ENCODE measurements around the gene ETS2.
"Not testable (repeated sequence)": the region's sequence is repeated elsewhere in the genome, so short reads cannot be mapped to it uniquely, and the experiment has no call there.

Gene ETS2

DNA sequence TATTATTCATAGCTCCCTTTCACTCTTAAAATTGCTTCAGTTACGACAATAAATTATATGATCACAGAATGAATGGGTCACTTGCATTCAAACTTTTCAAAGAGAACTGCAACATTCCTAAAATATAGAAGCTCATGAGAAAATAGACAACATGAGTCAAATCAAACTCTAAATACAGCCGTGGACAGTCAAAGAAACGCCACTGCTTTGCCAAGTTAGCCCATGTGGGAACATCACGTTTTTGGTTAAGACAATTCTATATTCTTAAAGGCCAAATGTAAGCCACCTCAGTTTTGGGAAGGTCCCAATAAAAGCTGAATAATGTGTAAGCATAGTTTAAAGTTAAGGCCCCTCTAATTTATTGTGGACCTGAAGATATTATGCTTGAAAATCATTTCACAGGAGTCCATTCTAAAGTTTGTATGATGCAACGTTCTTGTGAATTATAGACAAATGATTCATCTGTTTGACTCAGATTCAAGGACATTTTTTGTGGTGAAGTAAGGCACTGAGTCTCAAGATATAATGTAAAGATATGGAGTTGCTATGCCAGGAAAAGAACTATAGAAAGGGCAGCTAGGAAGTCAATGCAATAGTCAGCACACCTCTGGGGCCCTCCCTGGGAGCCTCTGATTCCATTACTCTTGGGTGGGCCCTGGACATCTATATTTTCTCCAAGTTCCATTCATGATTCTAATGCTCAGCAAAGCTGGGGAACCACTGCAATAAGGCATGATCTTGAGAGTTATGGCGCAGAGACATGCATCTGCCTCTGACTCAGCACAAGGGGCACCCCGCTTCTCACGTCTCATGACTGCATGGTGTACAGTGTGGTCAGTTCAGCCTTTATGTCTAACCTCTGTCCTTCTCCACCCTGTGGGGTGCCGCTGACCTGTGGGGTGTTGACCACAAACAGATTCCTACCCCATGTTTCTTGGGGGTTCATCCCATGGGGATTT lies 33.9 kb downstream of the ETS2 start:
- DNase-seq: no peak

DNA sequence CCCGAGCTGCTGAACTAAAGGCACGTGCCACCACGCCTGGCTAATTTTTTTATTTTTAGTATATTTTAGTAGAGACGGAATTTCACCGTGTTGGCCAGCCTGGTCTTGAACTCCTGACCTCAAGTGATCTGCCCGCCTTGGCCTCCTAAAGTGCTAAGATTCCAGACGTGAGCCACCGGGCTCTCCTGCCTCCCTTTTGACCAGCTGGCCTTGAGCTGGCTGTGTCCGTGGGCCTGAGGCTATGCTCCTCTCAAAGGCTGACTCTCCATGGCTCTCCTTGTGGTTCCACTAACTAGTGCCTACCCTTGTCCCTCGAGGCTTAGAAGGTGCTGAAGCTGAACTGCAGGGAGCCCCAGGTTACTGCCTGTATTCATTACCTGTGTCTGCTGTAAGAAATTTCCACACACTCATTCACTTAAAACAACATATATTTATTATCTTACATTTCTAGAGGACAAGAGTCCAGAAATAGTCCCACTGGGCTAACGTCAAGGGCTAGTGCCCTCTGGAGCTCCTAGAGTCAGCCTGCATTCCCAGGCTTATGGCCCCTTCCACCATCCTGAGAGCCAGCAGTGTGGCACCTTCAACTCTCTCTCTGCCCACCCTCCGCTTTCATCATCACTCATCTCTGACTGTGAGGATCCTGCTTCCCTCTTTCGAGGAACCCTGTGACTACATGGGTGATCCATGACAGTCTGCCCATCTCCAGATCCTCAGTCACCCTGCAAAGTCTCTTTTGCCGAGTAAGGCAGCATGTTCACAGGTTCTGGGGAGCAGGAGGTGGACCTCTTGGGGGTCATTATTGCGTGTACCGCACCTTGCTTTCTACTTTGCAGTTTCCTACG lies 34.9 kb downstream of the ETS2 start:
- no peak for DNase-seq

DNA sequence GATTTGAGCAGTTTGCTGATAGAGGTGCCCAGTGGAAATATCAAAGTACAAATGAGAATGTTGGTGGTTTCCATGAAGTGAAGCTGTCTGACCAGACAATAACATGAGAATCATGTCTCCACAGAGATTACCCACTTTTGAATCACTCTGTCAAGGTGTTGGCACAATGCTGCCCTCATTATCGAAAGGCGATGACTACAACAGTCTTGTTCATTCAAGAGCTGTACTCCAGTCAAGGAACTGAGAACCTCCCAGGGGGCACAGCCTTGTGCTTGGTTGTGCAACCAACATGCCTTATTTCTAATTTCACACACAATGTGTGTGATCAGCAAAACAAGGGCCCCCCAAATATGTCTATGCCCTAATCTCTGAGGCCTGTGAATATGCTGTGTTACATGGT lies 35.7 kb downstream of the ETS2 start:
- no peak for DNase-seq

DNA sequence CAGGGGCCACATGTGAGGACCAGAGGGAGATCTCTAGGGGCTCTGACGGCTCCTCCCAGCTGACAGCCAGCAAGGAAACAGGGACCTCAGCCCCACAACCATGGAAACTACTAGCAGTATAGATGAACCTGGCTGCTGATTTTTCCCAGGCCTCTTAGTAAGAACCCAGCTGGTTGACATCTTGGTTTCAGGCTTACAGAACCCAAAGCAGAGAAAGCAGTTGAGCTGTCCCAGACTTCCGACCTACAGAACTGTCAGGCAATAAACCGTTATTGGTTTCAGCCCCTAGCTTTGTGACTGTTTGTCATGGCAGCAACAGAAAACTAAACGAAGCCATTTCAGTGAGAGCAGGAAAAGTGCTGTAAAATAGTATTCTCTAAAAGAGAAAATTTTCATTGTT lies 36.4 kb downstream of the ETS2 start:
- no peak for DNase-seq

- no peak for DNase-seq
Observed at GRCh38 chr21:38843379-38843778, 37.6 kb downstream of the ETS2 start.

DNA sequence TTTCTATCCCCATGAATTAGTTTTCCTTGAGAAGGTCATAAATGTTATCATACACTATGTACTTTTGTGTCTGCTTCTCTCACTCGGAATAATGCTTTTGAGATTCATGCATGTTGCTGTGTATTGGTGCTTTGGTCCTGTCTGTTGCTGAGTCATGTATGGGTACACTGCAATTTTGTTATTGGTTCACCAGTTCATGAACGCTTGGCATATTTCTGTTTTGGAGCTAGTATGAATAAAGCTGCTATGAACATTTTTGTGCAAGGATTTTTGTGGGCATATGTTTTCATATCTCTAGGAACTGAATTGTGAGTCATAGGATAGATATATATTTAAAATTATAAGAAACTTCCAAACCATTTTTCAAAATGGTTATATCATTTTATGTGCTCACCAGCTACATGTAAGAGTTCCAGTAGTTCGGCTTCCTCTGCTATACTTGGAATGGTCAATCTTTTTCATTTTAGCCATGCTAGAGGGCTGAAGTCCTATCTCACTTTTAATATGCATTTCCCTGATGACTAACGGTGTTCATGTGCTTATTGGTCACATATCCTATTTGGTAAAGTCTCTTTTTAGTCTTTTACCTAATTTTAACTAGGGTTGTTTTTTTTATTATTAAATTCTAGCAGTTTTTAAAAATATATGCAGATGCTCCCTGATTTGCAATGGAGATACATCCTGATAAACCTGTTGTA lies 38.2 kb downstream of the ETS2 start:
- no peak for DNase-seq

GRCh38 chr21:38845374-38845773 lies 39.6 kb downstream of the ETS2 start:
- DNase-seq: not testable (repeated sequence)

DNA sequence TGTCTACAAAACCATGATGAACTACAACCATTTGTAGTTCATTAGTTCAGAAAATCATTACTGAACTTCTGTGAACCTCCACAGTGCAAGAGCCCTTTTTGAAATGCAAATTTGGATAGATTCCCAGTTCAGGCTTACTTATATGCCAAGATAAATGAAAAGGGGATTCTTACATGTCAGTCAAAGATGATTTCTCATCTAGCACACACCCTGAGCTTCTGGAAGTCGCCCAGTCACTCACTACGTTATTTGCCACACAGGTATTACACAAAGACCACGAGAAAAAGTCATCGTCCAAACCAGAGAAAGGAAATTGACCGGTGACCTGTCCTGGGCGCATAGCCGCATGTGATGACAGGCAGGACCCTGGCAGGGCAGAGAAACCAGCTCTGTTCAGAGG lies 41.8 kb downstream of the ETS2 start:
- no peak for DNase-seq

GRCh38 chr21:38848187-38848609 lies 42.5 kb downstream of the ETS2 start:
- DNase-seq: no peak

DNA sequence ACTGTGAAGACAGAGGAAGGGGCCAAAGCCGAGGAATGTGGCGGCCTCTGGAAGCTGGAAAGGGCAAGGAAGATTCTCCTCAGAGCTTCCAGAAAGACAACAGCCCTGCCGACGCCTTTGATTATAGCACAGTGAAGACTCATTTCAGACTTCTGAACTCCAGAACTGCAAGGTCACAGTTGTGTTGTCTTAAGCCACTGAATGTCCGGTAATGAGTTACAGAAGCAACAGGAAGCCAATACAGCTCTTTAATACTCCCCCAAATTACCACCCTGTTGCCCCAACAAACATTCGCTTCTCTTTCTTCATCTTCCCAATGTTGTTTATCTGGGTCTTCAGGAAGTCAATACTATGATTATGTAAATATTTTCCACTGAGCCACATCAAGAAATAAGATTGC lies 44.0 kb downstream of the ETS2 start:
- DNase-seq: no peak

GRCh38 chr21:38850277-38850951 lies 44.7 kb downstream of the ETS2 start:
- DNase-seq: no peak

DNA sequence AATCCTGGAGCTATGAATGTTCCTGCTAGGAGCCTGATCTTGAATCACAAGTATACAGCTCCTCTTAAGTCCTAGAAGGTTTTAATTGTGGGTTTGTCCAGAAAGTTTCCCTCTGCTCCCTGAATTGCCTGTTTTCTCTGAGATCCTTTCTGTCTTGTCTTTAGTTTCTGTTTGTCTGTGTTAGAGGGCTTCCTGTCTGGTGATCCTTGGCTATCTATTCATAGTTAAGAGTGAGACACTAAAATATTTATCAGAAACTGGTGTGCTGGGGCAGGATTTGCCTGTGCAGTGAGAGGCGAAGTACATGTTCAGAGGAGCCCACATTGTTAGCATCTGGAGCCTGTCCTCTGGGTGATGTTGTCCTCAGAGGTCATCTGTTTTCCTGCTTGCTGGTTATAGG lies 45.4 kb downstream of the ETS2 start:
- DNase-seq: no peak

- DNase-seq: no peak
Observed at GRCh38 chr21:38852278-38852677, 46.5 kb downstream of the ETS2 start.

- no peak for DNase-seq
Observed at GRCh38 chr21:38852708-38853107, 47.0 kb downstream of the ETS2 start.

DNA sequence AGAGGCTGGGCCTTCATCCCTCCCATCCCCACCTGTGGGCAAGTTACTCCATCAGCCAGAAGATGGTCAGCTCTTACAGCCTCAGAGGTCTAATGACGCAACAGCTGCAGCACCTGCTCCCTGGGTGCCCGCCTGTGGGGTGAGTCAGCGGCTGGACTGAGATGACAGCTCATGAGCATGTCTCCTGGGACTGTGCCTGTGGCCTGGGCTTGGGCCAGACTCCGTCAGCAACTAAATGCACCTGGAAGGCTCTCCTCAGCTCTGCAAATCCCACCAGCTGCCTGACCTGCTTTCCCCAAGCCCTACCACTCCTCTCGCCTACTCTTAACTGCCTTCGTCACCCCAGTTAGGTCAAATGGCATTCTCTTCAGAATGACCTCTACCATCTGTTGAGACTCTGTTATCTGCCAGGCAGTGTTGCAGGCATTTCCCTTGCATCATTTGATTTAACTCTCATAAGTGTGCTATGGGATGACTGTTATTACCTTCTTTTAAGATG lies 47.7 kb downstream of the ETS2 start:
- DNase-seq: peak; percentile 97 to 98

DNA sequence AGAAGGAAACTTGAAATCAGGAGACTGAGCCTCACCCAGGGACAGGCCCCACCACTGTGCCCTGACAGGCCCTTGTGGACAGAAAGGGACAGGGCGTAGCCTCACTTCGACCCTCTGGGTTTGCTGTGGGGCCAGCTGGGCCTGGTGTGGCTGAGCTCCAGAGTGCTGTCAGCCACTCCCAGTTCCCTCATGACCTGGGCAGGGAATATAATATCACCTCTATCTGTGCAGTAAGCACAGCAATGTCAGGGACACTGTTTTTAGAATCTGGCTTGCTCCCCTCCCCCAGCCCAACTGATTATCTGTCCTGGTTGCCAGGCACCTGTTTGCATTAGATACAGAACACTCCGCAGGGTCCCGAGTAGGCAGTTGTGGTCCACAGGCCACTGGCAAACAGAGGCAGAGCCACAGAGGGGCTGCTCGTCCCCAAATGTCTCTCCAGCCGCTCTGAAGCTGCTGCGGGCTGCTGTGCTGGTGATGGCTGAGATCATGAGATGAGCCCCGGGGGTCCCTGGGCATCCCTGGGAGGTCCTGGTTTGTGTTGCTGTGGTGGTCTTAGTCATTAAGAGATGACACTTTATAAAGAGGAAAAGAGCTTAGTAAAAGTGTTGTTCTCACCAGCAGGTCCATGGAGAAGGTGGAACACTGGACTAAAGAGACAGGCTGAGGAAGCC lies 51.6 kb downstream of the ETS2 start:
- DNase-seq: no peak

DNA sequence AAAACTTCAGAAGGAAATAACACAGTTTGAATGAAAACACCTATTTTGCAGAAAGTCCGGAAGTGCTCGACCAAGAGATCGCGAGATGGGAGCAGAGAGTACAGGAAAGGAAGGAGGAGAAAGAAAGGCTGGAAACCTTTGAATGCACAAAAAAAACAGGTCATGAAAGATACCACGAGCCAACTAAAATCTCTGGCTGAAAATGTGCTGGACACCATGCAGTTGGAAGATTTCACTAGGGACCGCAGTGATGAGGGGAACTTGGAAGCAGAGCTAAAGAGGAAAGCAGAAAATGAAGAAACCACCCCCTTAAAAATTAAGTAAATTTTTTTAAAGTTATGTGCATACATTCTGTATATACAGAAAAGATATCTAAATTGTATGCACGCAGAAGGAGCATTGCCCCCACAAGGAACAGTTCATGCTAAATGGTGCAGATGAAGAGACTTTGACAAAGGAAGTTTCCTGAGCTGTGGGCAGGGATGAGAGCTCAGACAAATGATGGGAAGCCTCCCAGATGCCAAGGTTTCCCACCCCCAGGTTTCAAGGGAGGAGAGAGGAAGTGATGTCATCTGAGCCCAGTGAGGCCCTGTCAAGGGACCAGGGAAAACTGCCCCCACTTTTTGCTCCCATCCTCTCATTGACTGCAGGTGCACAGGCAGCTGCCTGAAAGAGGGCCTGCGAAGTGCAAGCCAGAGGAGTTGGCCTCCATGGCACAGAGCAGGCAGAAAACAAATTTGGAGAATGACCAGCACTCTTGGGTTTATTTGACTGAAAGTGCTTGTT lies 52.5 kb downstream of the ETS2 start:
- DNase-seq: peak; percentile 72 to 88

DNA sequence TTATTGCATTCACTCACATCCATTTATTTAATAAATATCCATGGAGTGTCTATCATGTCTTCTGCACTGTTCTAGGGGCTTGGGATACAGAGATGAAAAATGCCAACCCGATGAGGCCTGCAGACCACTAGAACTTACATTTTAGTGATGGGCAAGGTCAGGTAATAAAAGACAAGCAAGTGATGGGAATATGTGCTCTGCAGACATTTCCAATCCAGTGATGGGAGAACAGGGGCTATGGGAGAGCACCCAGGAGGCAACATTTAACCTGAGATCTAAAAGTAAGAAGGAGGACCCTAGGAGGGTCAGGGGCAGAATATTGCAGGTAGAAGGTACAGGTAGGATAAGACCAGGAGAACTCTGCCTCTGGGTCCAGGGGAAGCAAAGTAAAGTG lies 53.1 kb downstream of the ETS2 start:
- DNase-seq: no peak

DNA sequence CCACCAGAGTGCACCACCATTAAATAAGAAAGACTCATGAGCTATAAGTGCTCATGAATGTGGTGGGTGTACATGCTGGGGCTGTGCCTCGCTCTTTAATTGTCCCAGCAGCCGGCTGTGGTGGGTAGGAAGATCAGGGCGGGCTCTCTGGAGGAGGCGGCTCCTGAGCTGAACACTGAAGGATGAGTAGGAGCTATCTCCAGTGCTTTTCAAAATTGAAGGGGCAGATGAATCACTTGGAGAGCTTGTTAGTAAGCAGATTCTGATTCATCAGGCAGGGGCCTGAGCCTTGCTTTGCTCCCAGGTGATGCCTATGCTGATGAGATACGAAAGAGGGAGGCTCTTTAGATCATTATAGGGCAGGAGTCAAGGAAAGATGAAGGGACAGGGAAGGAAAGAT lies 54.1 kb downstream of the ETS2 start:
- DNase-seq: no peak

DNA sequence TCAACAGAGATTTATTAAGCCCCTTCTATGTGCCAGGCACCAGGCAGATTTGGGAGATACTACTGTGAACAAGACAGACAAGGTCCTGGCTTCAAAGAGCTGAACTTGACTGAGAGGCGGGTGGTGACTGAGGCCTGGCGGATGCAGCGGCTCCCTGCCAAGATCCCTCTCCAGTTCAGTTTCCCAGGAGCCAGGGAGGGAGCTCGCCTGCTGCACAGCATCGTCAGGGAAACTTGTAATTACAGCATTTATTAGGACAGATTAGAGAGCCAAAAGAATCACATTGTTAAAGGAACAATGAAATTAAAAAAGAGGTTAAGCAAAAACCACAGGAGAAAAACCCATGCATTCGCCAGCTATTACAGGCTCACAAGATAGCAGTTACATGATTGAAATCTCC lies 55.3 kb downstream of the ETS2 start:
- no peak for DNase-seq

Data from SHP77 (cell line).